Upper lobe of right lung (tissue), 1 donor: ENCODE measurements around the gene RHOU. TPM values are rescaled to one million over a fixed set of nuclear protein-coding genes. Genes with fewer than 3 reads are reported as not detected.
A peak's percentile ranks its signal among the peaks of the same experiment; 100 is the strongest.

Experiments used
- ATAC-seq: fragments of 200-7000 bp; cut with Tn5 transposase; one replicate; pipeline ENCODE4 v1.9.1; 2020; ENCODE audit warnings: mild to moderate bottlenecking, moderate library complexity
- DNase-seq: peaks from one replicate; pipeline ENCODE4 v3.0.0-alpha.2; 2020
- H3K27ac ChIP-seq: fragments of 200-600 bp; one replicate; pipeline ENCODE4 v1.8.0; 2022
- H3K27me3 ChIP-seq: fragments of 200-600 bp; one replicate; pipeline ENCODE4 v1.8.0; 2022; ENCODE audit warnings: mild to moderate bottlenecking
- H3K36me3 ChIP-seq: fragments of 200-600 bp; one replicate; pipeline ENCODE4 v1.8.0; 2022
- H3K4me1 ChIP-seq: fragments of 200-600 bp; one replicate; pipeline ENCODE4 v1.8.0; 2022
- H3K4me3 ChIP-seq: fragments of 200-600 bp; one replicate; pipeline ENCODE4 v1.8.0; 2022; ENCODE audit warnings: mild to moderate bottlenecking
- H3K9me3 ChIP-seq: fragments of 200-600 bp; one replicate; pipeline ENCODE4 v1.8.0; 2022
- CTCF ChIP-seq: fragments of 200-600 bp; IDR thresholded peaks from one replicate; pipeline ENCODE4 v1.8.0; 2022; ENCODE audit warnings: antibody characterized with exemption
- intact Hi-C: fragments of 100-400 bp; cut with DNase I; formaldehyde crosslinking; loops from one replicate; pipeline ENCODE4 v1.11.0; 2022
- total RNA-seq: library from RNA; stranded (reverse); fragmentation: NEBNext Ultra II Directional; extraction: Animal tissue kit (Norgen Biotek cat#: 25700); gene quantifications from one replicate; pipeline ENCODE4 v1.2.1, GENCODE V29; 2021
- donor health status: DM: no; HTN: yes; CAD: no; lungs with severe emphysema.

RHOU gene
- total RNA-seq, 1 donor from 2014 or later, result 21.0 TPM

GRCh38 chr1:228777236-228777635 lies 42.0 kb downstream of the RHOU start:
- Histone ChIP-seq H3K4me3 (no peak overlapping the region), H3K27ac (no peak overlapping the region), H3K27me3 (no peaks in the 10 kb centered on the region), H3K36me3 (no peaks in the 10 kb centered on the region), H3K4me1 (peaks cover 6% of the 10 kb centered on the region), H3K9me3 (no peaks in the 10 kb centered on the region)
- ATAC-seq, result no peak
- intact Hi-C loops, result no loop called here
- no peak for DNase-seq
- TF ChIP-seq CTCF, result no peak

GRCh38 chr1:228778026-228778425 lies 42.7 kb downstream of the RHOU start:
- DNase-seq (no peak), ATAC-seq (no peak)
- intact Hi-C loops, result no loop called here
- Histone ChIP-seq H3K27me3 (no peaks in the 10 kb centered on the region), H3K9me3 (no peaks in the 10 kb centered on the region), H3K36me3 (no peaks in the 10 kb centered on the region), H3K27ac (no peak overlapping the region), H3K4me1 (peaks cover 6% of the 10 kb centered on the region), H3K4me3 (no peak overlapping the region)
- no peak for TF ChIP-seq CTCF

GRCh38 chr1:228778466-228778865 lies 43.2 kb downstream of the RHOU start:
- Histone ChIP-seq H3K4me1 (peaks cover 6% of the 10 kb centered on the region), H3K36me3 (no peaks in the 10 kb centered on the region), H3K27ac (no peak overlapping the region), H3K9me3 (no peaks in the 10 kb centered on the region), H3K4me3 (no peak overlapping the region), H3K27me3 (no peaks in the 10 kb centered on the region)
- intact Hi-C loops, result no loop called here
- ATAC-seq, result no peak
- no peak for DNase-seq
- TF ChIP-seq CTCF, result no peak

- no peak for DNase-seq
- H3K4me1 ChIP-seq, result peaks cover 6% of the 10 kb centered on the region
- intact Hi-C loops, result no loop called here
- H3K27ac ChIP-seq, result no peak overlapping the region
- no peak overlapping the region for H3K4me3 ChIP-seq
- ATAC-seq, result peak; percentile 48
- no peaks in the 10 kb centered on the region for H3K36me3 ChIP-seq
- no peaks in the 10 kb centered on the region for H3K27me3 ChIP-seq
- no peaks in the 10 kb centered on the region for H3K9me3 ChIP-seq
- TF ChIP-seq CTCF, result no peak
Observed at GRCh38 chr1:228778961-228779360, 43.7 kb downstream of the RHOU start.

- Histone ChIP-seq H3K36me3 (no peaks in the 10 kb centered on the region), H3K9me3 (no peaks in the 10 kb centered on the region), H3K27me3 (no peaks in the 10 kb centered on the region), H3K4me3 (no peak overlapping the region), H3K27ac (no peak overlapping the region), H3K4me1 (peaks cover 6% of the 10 kb centered on the region)
- no peak for TF ChIP-seq CTCF
- DNase-seq (no peak), ATAC-seq (peak; percentile 84)
- intact Hi-C loops, result no loop called here
Observed at GRCh38 chr1:228781161-228781808, 46.0 kb downstream of the RHOU start.
